GM19035 (cell line): ENCODE results near the gene TMEM88.

ENCODE experiments used
- ATAC-seq: cut with Tn5 transposase; IDR thresholded peaks from one replicate; pipeline ENCODE4 v1.9.1; 2021; ENCODE audit not compliant: unreplicated experiment

Gene TMEM88

DNA sequence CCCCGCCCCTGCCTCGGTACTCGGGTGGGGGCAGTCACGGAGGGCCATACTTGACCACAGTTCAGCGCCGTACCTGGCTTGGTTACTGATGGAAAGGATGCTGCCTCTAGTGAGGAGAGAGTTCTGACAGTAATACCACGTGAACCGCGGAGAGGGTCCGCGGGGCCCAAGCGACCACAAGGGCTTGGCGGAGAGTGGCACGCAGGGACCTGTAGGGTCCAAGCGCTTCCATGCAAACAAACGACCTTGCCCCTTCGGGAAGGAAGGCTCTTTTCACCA lies 11.7 kb upstream of the TMEM88 start:
- no peak for ATAC-seq

GRCh38 chr17:7843536-7844291 lies 11.2 kb upstream of the TMEM88 start:
- ATAC-seq: peak; percentile 31

GRCh38 chr17:7844292-7845154 lies 10.3 kb upstream of the TMEM88 start:
- peak; percentile 51 for ATAC-seq

GRCh38 chr17:7845359-7846062 lies 9.4 kb upstream of the TMEM88 start:
- no peak for ATAC-seq

- ATAC-seq: no peak
These were observed 8.7 kb upstream of the TMEM88 start for GRCh38 chr17:7846063-7846735.

DNA sequence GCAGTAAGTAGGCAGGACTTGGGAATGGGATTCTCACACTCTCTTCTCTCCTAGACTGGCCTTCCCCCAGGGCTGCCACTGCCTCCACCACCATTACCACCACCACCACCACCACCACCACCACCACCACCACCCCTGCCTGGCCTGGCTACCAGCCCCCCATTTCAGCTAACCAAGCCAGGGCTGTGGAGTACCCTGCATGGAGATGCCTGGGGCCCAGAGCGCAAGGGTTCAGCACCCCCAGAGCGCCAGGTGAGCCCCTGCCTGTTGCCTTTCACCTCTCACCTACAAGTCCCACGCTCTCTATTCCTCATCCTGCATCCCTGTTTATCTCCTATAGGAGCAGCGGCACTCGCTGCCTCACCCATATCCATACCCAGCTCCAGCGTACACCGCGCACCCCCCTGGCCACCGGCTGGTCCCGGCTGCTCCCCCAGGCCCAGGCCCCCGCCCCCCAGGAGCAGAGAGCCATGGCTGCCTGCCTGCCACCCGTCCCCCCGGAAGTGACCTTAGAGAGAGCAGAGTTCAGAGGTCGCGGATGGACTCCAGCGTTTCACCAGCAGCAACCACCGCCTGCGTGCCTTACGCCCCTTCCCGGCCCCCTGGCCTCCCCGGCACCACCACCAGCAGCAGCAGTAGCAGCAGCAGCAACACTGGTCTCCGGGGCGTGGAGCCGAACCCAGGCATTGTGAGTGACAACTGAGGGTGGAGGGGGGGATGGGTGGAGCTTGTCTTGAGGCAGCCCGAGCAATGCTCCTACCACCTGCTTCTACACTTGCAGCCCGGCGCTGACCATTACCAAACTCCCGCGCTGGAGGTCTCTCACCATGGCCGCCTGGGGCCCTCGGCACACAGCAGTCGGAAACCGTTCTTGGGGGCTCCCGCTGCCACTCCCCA lies 7.9 kb upstream of the TMEM88 start:
- no peak for ATAC-seq

GRCh38 chr17:7848131-7848579 lies 6.7 kb upstream of the TMEM88 start:
- no peak for ATAC-seq

DNA sequence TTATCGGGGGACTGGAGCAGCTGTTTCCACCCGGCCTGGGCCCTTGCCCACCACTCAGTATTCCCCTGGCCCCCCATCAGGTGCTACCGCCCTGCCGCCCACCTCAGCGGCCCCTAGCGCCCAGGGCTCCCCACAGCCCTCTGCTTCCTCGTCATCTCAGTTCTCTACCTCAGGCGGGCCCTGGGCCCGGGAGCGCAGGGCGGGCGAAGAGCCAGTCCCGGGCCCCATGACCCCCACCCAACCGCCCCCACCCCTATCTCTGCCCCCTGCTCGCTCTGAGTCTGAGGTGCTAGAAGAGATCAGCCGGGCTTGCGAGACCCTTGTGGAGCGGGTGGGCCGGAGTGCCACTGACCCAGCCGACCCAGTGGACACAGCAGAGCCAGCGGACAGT lies 6.1 kb upstream of the TMEM88 start:
- ATAC-seq: no peak

DNA sequence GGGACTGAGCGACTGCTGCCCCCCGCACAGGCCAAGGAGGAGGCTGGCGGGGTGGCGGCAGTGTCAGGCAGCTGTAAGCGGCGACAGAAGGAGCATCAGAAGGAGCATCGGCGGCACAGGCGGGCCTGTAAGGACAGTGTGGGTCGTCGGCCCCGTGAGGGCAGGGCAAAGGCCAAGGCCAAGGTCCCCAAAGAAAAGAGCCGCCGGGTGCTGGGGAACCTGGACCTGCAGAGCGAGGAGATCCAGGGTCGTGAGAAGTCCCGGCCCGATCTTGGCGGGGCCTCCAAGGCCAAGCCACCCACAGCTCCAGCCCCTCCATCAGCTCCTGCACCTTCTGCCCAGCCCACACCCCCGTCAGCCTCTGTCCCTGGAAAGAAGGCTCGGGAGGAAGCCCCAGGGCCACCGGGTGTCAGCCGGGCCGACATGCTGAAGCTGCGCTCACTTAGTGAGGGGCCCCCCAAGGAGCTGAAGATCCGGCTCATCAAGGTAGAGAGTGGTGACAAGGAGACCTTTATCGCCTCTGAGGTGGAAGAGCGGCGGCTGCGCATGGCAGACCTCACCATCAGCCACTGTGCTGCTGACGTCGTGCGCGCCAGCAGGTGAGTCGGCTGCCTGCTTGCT lies 5.6 kb upstream of the TMEM88 start:
- ATAC-seq: no peak

DNA sequence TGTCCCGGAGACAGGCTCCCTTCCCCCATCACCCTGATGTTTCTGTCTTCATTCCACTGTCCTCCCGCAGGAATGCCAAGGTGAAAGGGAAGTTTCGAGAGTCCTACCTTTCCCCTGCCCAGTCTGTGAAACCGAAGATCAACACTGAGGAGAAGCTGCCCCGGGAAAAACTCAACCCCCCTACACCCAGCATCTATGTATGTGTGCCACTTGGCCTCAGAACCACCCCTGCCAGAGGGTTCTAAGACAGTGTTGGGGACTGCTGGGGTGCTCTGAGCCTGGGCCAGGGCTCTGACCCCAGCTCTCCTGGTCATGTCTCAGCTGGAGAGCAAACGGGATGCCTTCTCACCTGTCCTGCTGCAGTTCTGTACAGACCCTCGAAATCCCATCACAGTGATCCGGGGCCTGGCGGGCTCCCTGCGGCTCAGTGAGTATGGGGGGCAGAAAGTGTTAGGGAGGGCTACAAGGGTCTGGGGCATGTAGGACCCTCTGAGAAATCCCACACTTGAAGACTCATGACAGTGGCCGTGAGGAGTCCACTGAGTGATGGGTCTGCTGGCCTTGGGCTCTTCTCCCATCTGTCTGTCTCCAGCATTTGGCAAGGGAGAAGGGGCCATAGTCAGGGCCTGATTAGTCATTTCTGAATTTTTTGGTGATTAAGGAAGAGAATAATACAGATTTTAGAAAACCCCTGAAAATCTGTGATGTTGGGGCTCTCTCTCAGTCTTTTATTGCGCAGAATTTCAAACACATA lies 4.9 kb upstream of the TMEM88 start:
- ATAC-seq: no peak

- ATAC-seq: no peak
These were observed 4.0 kb upstream of the TMEM88 start for GRCh38 chr17:7850701-7851437.

DNA sequence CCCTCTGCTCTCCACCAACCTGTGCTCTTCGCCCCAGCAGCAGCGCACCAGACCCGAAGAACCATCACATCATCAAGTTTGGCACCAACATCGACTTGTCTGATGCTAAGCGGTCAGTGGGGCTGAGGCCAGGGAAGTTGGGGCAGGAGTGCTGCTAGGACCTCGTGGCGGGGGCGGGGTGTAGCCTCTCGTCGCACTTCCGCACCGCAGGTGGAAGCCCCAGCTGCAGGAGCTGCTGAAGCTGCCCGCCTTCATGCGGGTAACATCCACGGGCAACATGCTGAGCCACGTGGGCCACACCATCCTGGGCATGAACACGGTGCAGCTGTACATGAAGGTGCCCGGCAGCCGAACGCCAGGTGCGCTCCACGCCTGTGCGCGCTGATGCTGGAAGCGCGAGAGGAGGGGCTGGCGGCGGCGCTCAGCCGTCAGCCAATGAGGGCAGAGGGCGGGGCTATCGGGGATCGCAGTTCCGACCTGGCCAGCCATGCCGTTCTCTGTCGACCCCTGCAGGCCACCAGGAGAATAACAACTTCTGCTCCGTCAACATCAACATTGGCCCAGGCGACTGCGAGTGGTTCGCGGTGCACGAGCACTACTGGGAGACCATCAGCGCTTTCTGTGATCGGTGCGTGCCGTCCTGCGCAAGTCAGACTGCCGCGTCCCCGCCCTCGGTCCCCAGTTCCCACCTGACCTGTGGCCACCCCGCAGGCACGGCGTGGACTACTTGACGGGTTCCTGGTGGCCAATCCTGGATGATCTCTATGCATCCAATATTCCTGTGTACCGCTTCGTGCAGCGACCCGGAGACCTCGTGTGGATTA lies 3.2 kb upstream of the TMEM88 start:
- peak; percentile 75 for ATAC-seq

GRCh38 chr17:7852262-7852670 lies 2.6 kb upstream of the TMEM88 start:
- no peak for ATAC-seq

GRCh38 chr17:7852919-7853690 lies 1.8 kb upstream of the TMEM88 start:
- ATAC-seq: no peak

DNA sequence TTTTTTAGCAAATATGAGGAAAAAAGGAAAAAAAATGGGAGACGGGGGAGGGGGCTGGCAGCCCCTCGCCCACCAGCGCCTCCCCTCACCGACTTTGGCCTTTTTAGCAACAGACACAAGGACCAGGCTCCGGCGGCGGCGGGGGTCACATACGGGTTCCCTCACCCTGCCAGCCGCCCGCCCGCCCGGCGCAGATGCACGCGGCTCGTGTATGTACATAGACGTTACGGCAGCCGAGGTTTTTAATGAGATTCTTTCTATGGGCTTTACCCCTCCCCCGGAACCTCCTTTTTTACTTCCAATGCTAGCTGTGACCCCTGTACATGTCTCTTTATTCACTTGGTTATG lies 1.2 kb upstream of the TMEM88 start:
- ATAC-seq: no peak

- no peak for ATAC-seq
These were observed 638 bp upstream of the TMEM88 start for GRCh38 chr17:7854078-7854777.
